Measurements from ENCODE around the gene MAGI3.
"Not testable (repeated sequence)": the region's sequence is repeated elsewhere in the genome, so short reads cannot be mapped to it uniquely, and the experiment has no call there.

MAGI3 gene

GRCh38 chr1:113581323-113581722, 191.0 kb downstream of the MAGI3 start:
- no peak for DNase-seq

DNA sequence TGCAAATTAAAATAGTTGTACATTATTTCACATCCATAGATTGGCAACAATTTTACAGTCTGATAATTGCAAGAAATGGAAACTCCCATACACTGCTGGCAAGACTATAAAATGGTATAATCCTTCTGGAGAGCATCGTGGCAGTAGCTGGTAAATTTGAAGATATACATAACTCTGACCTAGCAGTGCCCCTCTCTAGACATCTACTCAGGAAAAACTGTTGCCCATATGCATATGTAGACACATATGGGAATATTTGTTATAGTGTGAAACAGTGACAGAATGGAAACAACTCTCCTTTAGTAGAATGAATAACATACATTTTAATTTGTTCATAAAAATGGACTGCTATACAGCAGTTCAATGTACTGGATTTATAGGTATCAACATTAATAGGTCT, 191.8 kb downstream of the MAGI3 start:
- DNase-seq: no peak

- no peak for DNase-seq
These were observed 197.2 kb downstream of the MAGI3 start for GRCh38 chr1:113587475-113587874.

DNA sequence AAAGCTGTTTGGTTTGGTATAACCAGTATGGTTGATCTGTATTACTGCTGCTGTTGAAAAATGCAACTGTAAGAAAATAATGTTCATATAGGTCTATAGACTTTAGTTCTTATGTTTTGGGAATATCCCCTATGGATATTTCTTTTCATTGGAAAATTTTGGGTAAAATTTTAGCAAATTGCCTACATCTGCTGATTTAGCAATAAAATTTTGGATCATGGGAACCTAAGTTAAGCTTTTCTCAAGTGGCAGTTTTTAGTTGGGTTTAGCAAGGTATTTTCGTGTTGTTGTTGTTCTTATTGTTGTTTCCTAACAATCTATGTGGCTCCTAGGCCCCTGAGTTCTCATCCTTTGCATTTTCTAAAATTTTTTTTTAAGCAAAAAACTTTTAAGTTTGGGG, 201.9 kb downstream of the MAGI3 start:
- DNase-seq: no peak

GRCh38 chr1:113593550-113594297, 203.4 kb downstream of the MAGI3 start:
- DNase-seq: no peak

DNA sequence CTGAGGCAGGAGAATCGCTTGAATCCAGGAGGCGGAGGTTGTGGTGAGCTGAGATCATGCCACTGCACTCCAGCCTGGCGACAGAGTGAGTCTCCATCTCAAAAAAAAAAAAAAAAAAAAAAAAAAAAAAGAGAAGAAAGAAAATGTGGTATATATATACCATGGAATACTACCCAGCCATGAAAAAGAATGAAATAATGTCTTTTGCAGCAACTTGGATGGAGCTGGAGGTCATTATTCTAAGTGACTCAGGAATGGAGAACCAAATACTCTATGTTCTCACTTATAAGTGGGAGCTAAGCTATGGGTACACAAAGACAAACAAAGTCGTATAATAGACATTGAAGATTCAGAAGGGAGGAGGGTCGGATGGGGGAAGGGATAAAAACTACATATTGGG, 214.2 kb downstream of the MAGI3 start:
- not testable (repeated sequence) for DNase-seq

DNA sequence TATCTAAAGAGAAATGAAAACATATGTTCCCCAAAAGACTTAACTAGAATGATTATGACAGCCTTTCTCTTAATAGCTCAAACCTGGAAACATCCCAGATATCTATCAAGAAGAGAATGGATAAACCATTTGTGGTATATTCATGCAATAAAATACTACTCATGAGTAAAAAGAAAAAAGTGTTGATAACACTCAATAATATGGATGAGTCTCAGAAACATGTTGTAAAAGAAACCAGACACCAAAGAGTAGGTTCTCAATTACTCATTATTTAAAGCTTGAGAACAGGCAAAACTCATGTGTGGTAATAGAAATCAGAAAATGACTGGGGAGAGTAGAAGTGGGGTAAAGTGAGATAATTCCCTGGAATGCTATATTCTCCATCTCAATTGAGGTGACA, 214.8 kb downstream of the MAGI3 start:
- DNase-seq: no peak

DNA sequence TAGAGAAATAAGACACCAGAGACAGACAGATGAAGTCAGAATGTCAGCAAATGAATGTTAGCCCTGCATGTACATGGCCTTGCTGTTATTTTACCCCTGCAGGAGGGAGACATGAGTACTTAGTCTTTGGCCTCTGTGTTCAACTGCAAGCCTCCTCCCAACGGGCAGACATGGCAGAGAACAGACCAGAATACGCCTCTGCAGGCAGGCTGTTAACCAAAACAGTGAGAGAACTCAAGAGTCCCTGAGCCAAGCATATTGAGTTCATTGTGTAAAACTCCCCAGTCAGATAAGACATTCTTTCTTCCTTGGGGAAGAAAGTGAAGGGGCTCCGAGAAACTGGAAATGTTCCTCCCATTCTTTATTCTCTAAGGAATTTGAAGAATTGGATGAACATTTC, 218.1 kb downstream of the MAGI3 start:
- DNase-seq: no peak

DNA sequence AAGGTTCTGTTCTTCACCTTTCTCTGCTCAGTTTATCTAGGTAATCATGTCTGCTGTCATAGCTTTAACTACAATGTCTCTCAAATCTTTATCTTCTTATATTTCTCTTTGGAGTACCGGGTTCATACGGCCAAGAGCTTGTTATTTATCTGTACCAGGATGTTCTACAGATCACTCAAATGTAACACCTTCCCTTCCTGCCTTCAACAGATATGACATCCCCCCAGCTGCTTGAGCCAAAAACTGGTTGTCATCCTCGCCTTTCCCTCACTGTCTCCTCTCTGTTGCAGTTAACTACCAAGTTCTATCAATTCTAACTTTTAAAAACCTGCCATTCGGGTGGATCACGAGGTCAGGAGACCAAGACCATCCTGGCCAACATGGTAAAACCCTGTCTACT, 220.1 kb downstream of the MAGI3 start:
- no peak for DNase-seq

GRCh38 chr1:113615425-113615824, 225.1 kb downstream of the MAGI3 start:
- peak; percentile 50 for DNase-seq

- DNase-seq: no peak
These were observed 225.8 kb downstream of the MAGI3 start for GRCh38 chr1:113616156-113616555.

GRCh38 chr1:113617438-113618141, 227.3 kb downstream of the MAGI3 start:
- DNase-seq: no peak

- no peak for DNase-seq
These were observed 238.7 kb downstream of the MAGI3 start for GRCh38 chr1:113628997-113629396.

DNA sequence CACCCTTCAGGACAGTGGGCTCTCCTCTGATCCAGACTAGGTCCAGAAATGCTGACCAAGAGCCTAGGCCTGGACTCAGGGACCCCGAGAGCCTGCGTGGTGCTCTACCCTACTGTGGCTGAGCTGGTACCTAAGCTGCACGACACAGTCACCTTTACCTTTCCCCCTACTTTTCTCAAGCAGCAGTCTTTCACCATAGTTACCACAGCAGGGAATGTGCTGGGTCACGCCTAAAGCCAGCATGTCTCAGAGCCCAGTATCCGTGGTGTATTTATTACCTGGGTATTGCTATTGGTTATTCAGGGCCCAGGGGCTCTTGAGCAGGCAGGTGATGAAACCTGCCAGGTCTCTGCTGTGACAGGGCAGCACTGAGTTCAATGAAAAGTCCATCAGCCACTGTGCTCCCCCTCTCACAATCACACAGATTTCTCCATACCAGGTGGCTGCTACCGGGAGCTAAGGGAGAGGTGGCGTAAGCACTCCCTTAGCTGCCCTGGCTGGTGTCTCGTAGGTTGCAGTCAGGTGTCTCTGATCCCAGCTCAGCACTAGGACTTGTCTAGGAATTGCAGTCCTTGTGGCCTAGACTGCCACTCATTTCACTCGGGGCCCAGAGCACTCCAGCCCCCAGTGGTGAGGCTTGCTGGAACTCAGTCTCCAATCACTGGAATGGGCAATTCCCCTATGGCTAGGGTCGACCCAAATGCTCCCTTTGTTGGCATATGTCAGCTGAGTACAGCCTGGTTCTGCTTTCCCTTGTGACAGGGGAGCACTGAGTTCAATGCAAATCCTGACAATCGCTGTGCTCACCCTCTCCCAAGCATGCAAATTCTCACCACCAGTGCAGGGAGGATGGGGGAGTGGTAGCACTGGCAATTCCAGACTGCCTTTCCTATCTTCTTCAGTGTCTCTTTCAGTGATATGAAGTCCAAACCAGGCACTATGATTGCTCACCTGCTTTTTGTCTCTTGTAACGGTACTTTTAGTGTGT, 240.3 kb downstream of the MAGI3 start:
- DNase-seq: no peak

GRCh38 chr1:113641396-113641795, 251.1 kb downstream of the MAGI3 start:
- DNase-seq: no peak

GRCh38 chr1:113647164-113647563, 256.8 kb downstream of the MAGI3 start:
- DNase-seq: peak; percentile 8

DNA sequence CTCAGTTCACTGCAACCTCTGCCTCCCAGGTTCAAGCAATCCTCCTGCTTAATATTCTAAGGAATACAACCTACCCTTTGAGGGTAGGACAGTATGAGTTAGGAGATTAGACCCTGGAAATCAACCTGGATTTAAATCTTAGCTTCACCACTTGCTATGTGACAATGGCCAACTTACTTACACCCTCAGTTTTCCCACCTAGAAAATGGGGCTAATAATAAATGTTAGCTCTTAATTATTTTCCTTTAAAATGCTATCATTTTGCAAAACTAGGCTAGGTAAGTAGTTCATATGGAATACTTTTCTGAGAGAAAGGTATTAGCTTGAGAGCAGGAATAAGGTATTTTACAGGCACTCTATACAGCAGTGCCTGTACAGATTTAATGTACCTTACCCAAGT, 258.2 kb downstream of the MAGI3 start:
- DNase-seq: no peak

GRCh38 chr1:113652771-113653170, 262.5 kb downstream of the MAGI3 start:
- no peak for DNase-seq

GRCh38 chr1:113653741-113654140, 263.4 kb downstream of the MAGI3 start:
- DNase-seq: no peak

GRCh38 chr1:113654883-113655282, 264.6 kb downstream of the MAGI3 start:
- DNase-seq: no peak

DNA sequence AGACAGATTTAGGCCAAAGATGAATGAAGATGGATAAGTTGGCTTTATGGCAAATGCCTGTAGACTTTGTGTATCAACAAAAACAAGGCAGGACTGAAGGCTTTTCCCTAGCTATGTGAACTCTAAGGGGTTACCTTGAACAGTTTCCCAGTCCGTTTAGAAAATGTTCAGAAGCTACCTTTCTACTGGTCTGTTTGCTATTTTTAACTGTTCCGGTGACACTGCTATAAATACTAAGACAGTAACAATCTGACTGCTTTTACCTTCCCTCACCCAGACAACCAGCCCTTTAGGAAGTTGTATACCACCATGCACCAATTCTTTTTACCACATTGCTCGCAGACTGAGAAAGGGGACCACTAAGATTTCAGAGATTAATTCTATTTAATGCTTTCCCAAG, 266.8 kb downstream of the MAGI3 start:
- no peak for DNase-seq

DNA sequence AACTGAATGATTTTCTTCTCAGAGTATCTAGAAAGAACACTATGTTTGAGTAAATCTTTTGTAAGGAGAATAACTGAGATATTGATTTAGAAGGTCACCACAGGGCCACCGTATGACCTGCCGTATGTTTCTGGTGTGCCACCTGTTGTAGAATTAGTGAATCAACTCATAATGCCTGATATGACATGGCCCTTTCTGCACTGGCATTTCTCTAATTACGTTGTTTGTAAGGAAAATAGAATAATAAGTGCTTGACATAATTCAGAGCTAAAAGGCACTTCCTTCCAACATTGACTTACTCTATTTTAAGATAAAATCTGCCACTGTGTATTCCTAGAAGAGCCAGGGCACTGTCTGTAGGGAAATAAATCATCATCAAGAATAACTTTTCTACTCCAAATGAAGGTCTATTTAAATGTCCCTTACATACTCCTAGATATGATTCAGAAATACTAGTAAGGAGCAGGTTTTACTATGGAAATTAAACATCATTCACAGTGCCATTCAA, 267.3 kb downstream of the MAGI3 start:
- DNase-seq: no peak

DNA sequence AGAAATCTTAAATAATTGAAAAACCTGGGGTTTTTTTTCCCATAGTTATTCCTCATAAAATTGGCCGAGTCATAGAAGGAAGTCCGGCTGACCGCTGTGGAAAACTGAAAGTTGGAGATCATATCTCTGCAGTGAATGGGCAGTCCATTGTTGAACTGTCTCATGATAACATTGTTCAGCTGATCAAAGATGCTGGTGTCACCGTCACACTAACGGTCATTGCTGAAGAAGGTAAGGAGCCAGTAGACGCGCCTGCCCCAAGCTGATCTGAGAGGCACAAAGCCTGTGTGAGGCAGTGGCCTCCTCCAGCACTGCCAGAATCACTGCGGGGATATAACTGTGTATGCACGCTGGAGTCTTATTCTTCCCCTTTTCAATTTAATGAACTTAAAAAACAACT, 268.7 kb downstream of the MAGI3 start:
- DNase-seq: no peak
